ENCODE results near the gene KCNQ1. TPM values are rescaled to one million over a fixed set of nuclear protein-coding genes. Genes with fewer than 3 reads are reported as not detected.

The KCNQ1 gene
- total and polyA plus RNA-seq, 9 donors: 1.4 to 17.2 (median 3.8) TPM

GRCh38 chr11:2843551-2843950 lies 398.7 kb downstream of the KCNQ1 start:
- no peak overlapping the region for H3K4me3 ChIP-seq
- H3K27me3 ChIP-seq: no peaks in the 10 kb centered on the region
- TF ChIP-seq POLR2A (IDR thresholded peaks at IDR 0.05): no peak
- no peak for TF ChIP-seq EP300 (IDR thresholded peaks at IDR 0.05)
- TF ChIP-seq, protein P1, sequence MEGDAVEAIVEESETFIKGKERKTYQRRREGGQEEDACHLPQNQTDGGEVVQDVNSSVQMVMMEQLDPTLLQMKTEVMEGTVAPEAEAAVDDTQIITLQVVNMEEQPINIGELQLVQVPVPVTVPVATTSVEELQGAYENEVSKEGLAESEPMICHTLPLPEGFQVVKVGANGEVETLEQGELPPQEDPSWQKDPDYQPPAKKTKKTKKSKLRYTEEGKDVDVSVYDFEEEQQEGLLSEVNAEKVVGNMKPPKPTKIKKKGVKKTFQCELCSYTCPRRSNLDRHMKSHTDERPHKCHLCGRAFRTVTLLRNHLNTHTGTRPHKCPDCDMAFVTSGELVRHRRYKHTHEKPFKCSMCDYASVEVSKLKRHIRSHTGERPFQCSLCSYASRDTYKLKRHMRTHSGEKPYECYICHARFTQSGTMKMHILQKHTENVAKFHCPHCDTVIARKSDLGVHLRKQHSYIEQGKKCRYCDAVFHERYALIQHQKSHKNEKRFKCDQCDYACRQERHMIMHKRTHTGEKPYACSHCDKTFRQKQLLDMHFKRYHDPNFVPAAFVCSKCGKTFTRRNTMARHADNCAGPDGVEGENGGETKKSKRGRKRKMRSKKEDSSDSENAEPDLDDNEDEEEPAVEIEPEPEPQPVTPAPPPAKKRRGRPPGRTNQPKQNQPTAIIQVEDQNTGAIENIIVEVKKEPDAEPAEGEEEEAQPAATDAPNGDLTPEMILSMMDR (IDR thresholded peaks at IDR 0.05): no peak
- no peak overlapping the region for H3K27ac ChIP-seq
- intact Hi-C loops (cut with DNase I): no loop called here
- no peaks in the 10 kb centered on the region for H3K4me1 ChIP-seq (ENCODE audit: insufficient read depth)
- no peaks in the 10 kb centered on the region for H3K9me3 ChIP-seq
- WGBS, 3 donors: 71 to 86% (median 72%) methylated on average over 14 of the region's 14 CpGs
- no peak for DNase-seq
- no peaks in the 10 kb centered on the region for H3K36me3 ChIP-seq

DNA sequence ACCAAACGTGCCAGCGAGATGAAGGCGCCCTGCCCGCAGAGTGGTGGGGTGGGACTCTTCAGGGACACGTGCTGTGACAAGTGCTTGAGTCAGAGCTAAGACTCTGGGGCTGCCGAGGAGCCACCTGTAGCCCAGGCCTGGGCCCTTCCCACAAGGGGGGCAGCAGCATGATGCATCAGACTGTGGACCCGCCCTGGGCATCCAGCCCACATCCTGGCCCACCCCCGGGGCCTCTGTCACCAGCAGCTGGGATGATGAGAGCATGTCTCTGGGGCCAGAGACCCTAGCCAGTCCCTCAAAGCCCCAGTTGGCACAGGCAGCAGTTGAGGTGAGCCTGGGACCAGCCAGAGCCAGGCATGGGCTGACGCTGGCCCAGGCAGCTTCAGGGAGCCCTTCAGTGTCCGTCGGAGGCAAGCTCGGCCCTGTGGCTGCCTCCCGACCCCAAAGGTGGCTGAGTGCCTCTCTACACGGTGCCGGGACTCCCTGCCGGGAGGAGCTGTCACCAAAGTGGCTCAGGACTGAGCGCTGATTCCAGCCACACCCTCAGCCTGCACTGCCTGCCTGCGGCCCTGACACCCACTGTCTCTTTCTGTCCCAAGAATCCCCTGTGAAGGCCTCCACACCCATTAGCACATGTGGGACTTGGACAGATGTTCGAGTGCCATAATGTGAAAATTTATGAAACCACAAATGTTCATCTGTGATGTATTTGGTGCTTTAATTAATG lies 399.5 kb downstream of the KCNQ1 start:
- no peaks in the 10 kb centered on the region for H3K9me3 ChIP-seq
- no peaks in the 10 kb centered on the region for H3K4me1 ChIP-seq (ENCODE audit: insufficient read depth)
- no peak overlapping the region for H3K27ac ChIP-seq
- no peaks in the 10 kb centered on the region for H3K27me3 ChIP-seq
- no peak overlapping the region for H3K4me3 ChIP-seq
- intact Hi-C loops (cut with DNase I): no loop called here
- WGBS, 3 donors: 84 to 88% (median 85%) methylated on average over 19 of the region's 19 CpGs
- no peak for DNase-seq
- TF ChIP-seq POLR2A (IDR thresholded peaks at IDR 0.05) (no peak), EP300 (IDR thresholded peaks at IDR 0.05) (no peak)
- TF ChIP-seq, protein P1 (IDR thresholded peaks at IDR 0.05): no peak
- H3K36me3 ChIP-seq: no peaks in the 10 kb centered on the region

DNA sequence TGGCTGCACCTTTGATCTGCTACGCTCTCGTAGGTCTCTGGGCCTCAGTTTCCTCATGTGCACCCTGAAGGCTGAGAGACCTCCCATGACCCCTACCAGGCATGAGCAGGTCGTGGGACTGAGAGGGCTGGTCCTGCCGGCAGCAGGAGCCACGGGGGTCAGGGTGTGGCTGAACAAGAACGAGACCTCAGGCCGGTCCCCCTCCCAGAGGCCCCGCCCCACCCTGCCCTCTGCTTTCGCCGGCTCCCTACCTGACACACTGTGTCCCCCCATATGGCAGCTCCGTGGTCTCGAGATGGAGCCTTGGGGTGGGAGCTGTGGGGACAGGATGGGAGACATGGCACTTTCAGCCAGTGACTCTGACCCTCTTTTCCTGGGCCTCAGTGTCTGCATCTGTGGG lies 400.2 kb downstream of the KCNQ1 start:
- intact Hi-C loops (cut with DNase I): no loop called here
- WGBS, 3 donors: 89 to 94% (median 89%) methylated on average over 12 of the region's 12 CpGs

GRCh38 chr11:2846056-2846455 lies 401.2 kb downstream of the KCNQ1 start:
- Histone ChIP-seq H3K4me1 (ENCODE audit: insufficient read depth) (no peaks in the 10 kb centered on the region), H3K36me3 (no peaks in the 10 kb centered on the region), H3K9me3 (no peaks in the 10 kb centered on the region), H3K27me3 (no peaks in the 10 kb centered on the region), H3K4me3 (no peak overlapping the region), H3K27ac (no peak overlapping the region)
- intact Hi-C loops (cut with DNase I): no loop called here
- no peak for DNase-seq
- 80 to 83% (median 82%) methylated on average over 17 of the region's 17 CpGs for whole genome bisulfite sequencing, 3 donors
- TF ChIP-seq POLR2A (IDR thresholded peaks at IDR 0.05) (no peak), EP300 (IDR thresholded peaks at IDR 0.05) (no peak)
- TF ChIP-seq, protein P1 (IDR thresholded peaks at IDR 0.05): no peak

More for the DNA sequence above, 400.2 kb downstream of the KCNQ1 start:
- no peaks in the 10 kb centered on the region for H3K27me3 ChIP-seq
- H3K27ac ChIP-seq: no peak overlapping the region
- H3K9me3 ChIP-seq: no peaks in the 10 kb centered on the region
- no peak for DNase-seq
- TF ChIP-seq EP300 (IDR thresholded peaks at IDR 0.05) (no peak), POLR2A (IDR thresholded peaks at IDR 0.05) (no peak)
- TF ChIP-seq, protein P1 (IDR thresholded peaks at IDR 0.05): no peak
- H3K36me3 ChIP-seq: no peaks in the 10 kb centered on the region
- H3K4me1 ChIP-seq (ENCODE audit: insufficient read depth): no peaks in the 10 kb centered on the region
- no peak overlapping the region for H3K4me3 ChIP-seq
